Mesodermal cell (in vitro differentiated cells): ENCODE measurements around the gene UBE2D2.

Experiments
- H3K27ac ChIP-seq: 2 replicates; pipeline ENCODE4 v1.7.0; 2013; ENCODE audit warnings: mild to moderate bottlenecking, low read depth, low read length, moderate library complexity; ENCODE audit not compliant: severe bottlenecking
- H3K36me3 ChIP-seq: 2 replicates; pipeline ENCODE4 v1.7.1; 2013; ENCODE audit warnings: mild to moderate bottlenecking, low read length, moderate library complexity; ENCODE audit not compliant: control insufficient read depth, insufficient read depth
- H3K4me1 ChIP-seq: one replicate; pipeline ENCODE4 v1.7.1; 2013; ENCODE audit warnings: mild to moderate bottlenecking, low read length; ENCODE audit not compliant: insufficient read depth, control insufficient read depth, poor library complexity, severe bottlenecking
- H3K4me3 ChIP-seq: 2 replicates; pipeline ENCODE4 v1.7.0; 2013; ENCODE audit warnings: low read length, control low read depth, mild to moderate bottlenecking; ENCODE audit not compliant: insufficient read depth, poor library complexity, severe bottlenecking; ENCODE audit errors: extremely low read depth
- H3K9me3 ChIP-seq: 2 replicates; pipeline ENCODE4 v1.7.1; 2013; ENCODE audit warnings: mild to moderate bottlenecking, low read length, moderate library complexity; ENCODE audit not compliant: control insufficient read depth
- WGBS, 2 experiments: methylation state at CpG; one replicate each; pipeline ENCODE4 v1.1.5; 2013; ENCODE audit warnings: missing lambda C conversion rate in 2 of 2; ENCODE audit not compliant: insufficient coverage in 2 of 2; 5-methylcytosine and 5-hydroxymethylcytosine counted together

The UBE2D2 gene

DNA sequence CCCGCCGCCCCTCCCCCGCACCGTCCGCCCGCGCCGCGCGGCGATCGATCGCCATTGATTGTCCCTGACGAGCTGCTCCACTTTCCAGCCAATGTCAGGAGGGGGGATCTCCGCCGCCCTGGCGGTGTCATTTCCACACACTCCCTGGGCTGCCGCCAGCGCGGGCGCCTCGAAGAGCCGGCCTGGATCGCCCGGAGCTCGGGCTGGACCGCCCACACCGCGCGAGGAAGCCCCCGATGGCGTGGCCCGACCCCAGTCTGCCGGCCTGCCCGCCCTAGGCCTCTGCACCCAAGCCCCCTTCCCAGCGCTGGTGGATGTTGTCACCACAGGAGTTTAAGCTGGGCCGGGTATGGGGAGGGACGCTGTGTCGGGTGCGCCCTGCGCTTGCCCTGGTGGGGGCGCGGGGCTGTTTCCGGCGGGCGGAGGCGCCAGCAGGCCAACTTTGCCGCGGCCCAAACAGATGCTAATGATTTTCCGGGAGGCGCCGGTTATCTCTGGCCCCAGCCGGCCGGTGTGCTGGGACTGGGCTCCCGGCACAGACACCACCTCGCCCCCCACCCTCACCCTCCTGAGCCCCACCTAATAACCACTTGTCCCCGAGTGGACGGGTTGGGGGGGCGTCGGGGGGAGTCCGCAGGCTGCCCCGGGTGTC lies 76.4 kb downstream of the UBE2D2 start:
- H3K4me3 ChIP-seq, result peak overlapping the region; percentile 21
- peak overlapping the region; percentile 94 for H3K27ac ChIP-seq
- H3K9me3 ChIP-seq, result no peaks in the 10 kb centered on the region
- peaks cover 1% of the 10 kb centered on the region for H3K36me3 ChIP-seq
- 0 to 1% methylated on average over 29 to 30 of the region's 62 CpGs for WGBS, 2 experiments
- peaks cover 37% of the 10 kb centered on the region for H3K4me1 ChIP-seq

DNA sequence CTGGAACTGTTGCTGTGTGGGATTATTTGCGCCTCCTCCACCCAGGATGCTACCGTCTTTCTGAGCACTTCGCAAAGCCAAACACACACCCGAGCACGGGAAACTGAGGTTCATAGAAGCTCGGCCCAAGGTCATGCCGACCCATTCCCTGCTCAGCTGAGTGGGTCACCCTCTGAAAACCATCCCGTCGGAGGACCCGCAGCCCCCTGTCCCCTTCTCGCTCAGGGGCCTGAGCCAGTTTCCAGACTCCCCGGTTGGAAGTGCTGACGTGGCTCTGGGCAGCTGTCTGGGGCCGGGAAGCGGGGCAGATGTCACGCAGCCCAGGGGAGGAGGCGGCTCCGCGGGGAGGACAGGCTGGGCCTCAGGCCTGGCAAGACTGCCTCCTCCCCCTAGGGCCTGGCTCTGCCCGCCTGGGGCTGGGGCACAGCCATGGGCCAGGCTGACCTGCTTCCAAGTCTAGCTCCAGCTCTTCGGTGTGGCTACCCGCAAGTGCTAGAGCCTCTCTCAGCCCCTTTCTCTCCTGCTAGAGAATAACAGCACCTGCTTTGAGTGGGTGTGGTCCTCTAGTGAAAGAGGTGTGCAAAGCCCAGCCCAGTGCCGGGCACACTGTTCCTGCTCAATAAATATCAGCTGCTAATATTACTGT lies 77.1 kb downstream of the UBE2D2 start:
- Histone ChIP-seq H3K36me3 (no peaks in the 10 kb centered on the region), H3K4me3 (peak overlapping the region; percentile 21), H3K9me3 (no peaks in the 10 kb centered on the region), H3K27ac (peak overlapping the region; percentile 94), H3K4me1 (peaks cover 40% of the 10 kb centered on the region)
- WGBS, 2 experiments, result 13 to 21% methylated on average over 11 to 16 of the region's 23 CpGs

DNA sequence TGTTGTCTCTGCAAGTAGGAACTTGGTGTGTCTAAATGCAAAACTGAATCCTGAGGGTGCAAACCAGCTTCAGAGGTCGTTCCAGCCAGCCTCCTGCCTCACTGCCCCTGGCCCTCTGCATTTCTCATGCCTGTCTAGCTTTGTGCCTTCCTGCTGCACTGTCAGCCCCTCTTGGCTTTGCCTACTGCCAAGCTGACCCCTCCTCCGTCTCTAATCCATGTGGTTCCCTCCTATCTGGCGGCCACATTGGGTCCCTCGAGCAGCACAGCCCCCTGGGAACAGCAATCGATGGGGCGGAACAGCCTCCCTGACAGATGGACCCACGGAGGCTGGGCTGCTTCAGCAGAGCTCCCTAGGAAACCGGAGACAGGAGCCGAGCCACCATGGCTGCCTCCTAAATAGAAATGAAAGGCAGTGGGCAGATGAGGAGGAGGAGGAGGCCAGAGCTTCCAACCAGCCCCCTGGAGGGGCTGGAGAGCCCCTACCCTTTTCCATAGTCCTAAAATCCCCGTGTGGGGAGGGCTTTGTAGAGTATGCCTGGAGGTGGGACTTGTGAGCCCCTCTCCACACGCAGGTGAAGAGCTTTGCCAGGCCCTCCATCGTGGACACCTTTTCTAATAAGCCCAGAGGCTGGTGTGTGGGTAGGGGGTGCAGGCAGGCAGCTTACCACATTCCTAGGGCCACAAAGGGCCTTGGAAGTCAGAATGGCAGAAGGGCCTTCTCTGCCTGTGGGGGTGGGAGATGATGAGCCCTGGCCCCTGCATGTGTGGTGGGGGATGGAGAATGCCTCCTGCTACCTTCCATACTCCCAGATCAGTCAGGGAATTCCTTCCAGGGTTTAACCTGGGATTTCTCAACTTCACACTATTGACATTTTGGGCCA lies 77.8 kb downstream of the UBE2D2 start:
- peaks cover 46% of the 10 kb centered on the region for H3K4me1 ChIP-seq
- WGBS, 2 experiments, result 48 to 59% methylated on average over 3 to 10 of the region's 12 CpGs

DNA sequence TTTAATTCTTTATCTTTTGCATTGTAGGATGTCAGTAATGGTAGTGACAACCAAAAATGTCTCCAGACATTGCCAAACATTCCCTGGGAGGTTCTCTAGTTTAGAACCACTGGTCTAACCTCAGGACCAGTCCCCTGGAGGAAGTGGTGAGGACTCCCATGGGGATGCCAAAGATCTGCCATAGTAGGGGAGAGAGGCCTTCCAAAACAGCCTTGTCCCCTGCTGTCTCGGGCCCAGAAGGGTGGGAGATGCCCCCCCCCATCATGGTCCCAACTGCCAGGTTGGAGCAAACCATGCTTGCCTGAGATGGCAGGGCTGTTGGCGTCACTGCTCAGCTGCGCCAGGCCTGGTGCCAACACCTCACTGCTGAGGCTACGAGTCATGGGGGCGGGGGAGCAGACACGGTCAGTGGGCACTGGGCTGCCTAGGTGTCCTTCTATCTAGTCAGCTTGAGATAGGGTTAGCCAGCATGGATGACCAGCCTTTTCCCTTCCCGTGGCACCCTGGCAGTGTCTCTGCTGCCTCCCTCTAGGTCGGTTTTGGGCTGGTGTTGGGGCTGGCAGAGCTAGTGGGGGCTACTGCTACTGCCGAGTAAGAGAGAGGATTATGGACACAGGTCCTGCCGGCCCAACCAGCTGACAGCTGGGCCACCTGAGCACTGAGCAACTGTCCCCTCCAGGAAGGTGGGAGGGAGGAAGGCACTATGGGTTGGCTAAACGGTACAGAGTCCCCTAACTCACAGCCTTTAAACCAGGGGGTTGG lies 78.7 kb downstream of the UBE2D2 start:
- WGBS, 2 experiments, result 92 to 99% methylated on average over 8 to 9 of the region's 11 CpGs
- Histone ChIP-seq H3K4me3 (no peak overlapping the region), H3K9me3 (no peaks in the 10 kb centered on the region), H3K4me1 (peaks cover 43% of the 10 kb centered on the region), H3K27ac (no peak overlapping the region), H3K36me3 (no peaks in the 10 kb centered on the region)

More for the DNA sequence above, 77.8 kb downstream of the UBE2D2 start:
- no peaks in the 10 kb centered on the region for H3K9me3 ChIP-seq
- peak overlapping the region; percentile 94 for H3K27ac ChIP-seq
- no peaks in the 10 kb centered on the region for H3K36me3 ChIP-seq
- no peak overlapping the region for H3K4me3 ChIP-seq

DNA sequence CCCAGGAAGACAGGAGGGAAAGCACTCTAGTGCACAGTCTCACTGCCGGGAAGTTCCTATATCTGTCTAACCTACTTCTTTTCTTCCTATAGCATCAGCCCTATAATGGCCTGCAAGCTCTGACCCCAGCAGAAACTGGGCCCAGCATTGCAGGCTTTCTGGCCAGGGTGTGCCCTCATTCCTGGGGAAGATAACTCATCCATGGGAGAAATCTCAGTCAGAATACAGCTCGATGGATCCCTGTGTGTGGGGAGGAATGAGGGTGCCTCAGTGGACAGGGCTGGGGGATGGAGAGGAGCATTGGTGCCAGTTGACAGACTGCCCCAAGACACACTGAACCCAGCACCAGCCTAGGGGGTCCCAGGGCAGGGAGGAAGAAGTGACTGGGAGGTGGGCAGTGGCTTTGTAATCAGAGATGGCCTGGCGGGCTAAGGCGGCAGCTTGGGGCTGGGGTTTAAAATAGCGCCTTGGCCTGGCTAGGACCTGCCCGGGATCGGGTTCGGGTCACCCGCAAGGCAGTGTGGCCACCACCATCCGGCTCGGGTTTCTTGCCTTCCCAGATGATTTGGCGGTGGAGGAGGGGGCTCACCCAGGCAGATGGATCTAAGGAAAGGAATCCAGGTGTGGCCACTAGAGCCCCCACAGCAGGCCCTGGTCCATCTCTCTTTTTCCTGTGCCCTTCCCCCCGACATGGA lies 79.4 kb downstream of the UBE2D2 start:
- Histone ChIP-seq H3K36me3 (no peaks in the 10 kb centered on the region), H3K9me3 (no peaks in the 10 kb centered on the region), H3K27ac (no peak overlapping the region), H3K4me1 (peaks cover 43% of the 10 kb centered on the region), H3K4me3 (no peak overlapping the region)
- 80 to 82% methylated on average over 11 to 12 of the region's 13 CpGs for WGBS, 2 experiments

DNA sequence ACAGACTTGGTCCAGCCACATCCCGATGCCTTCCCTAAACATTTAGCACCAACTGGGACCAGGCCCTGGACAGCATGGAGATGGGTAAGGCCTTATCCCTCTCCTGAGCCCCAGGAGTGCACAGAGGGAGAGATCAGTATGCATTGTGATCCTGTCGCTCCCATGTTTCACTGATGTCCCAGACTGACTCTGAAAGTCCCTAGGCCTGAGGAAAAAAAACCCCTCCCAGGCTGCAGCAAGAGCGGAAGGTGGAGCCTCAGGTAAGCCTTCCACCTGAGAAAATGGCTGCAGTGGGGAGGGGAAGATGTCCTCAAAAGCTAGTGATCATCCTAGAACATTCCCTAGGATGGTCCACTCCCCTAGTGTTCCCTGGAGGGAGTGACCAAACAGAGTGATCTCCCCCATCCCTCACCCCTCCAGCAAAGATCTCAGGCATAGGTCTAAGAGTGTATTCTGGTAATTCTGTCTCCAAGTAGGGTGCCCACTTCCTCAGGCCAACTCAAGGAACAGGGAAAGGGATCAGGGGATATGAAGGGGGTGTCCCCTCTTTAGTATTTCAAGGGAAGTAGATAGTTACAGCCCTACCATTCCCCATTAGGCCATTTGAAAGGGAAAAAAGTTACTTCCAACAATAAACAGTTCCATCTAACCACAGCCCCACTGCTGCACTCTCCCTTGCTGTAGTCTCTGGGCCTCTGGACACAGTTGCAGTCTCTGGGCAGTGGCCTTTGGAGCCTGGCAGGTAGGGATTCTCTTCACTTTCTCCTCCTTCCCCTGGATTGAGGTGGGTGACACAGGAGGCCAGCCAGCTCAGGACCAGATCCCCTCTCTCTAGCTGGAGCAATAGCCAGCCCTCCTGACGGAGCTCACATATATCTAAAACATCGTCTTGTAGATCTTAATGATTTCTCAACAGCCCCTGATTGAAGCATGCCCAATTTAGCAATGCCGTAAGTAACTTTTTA lies 80.3 kb downstream of the UBE2D2 start:
- H3K9me3 ChIP-seq, result no peaks in the 10 kb centered on the region
- no peak overlapping the region for H3K4me3 ChIP-seq
- no peaks in the 10 kb centered on the region for H3K36me3 ChIP-seq
- peaks cover 36% of the 10 kb centered on the region for H3K4me1 ChIP-seq
- 93 to 97% methylated on average over 3 to 6 of the region's 6 CpGs for WGBS, 2 experiments
- H3K27ac ChIP-seq, result no peak overlapping the region

DNA sequence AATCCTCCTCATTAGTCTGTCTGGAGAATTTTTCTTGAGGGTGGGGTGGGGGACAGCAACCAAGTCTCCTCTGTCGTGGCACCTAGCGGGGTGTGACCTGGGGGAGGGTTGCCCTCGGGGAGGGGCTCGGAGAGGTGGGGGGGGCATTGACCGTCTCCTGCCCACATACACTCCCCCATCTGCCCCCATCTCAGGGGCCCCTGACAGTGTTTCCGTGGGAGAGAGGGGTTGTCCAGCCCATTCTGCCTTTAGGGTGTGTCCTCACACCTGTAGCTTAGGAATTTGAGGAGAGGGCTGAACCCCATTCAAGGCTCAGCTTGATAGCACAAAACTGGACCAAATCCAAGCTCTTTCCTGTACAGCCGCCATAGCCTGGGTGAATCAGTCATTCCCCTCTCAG lies 81.1 kb downstream of the UBE2D2 start:
- H3K9me3 ChIP-seq, result no peaks in the 10 kb centered on the region
- H3K27ac ChIP-seq, result no peak overlapping the region
- H3K4me3 ChIP-seq, result no peak overlapping the region
- H3K36me3 ChIP-seq, result no peaks in the 10 kb centered on the region
- H3K4me1 ChIP-seq, result peaks cover 33% of the 10 kb centered on the region
- WGBS, 2 experiments, result 80% methylated on average over 2 of the region's 7 CpGs; no CpG with 5 or more reads in 1 of the 2 experiments

DNA sequence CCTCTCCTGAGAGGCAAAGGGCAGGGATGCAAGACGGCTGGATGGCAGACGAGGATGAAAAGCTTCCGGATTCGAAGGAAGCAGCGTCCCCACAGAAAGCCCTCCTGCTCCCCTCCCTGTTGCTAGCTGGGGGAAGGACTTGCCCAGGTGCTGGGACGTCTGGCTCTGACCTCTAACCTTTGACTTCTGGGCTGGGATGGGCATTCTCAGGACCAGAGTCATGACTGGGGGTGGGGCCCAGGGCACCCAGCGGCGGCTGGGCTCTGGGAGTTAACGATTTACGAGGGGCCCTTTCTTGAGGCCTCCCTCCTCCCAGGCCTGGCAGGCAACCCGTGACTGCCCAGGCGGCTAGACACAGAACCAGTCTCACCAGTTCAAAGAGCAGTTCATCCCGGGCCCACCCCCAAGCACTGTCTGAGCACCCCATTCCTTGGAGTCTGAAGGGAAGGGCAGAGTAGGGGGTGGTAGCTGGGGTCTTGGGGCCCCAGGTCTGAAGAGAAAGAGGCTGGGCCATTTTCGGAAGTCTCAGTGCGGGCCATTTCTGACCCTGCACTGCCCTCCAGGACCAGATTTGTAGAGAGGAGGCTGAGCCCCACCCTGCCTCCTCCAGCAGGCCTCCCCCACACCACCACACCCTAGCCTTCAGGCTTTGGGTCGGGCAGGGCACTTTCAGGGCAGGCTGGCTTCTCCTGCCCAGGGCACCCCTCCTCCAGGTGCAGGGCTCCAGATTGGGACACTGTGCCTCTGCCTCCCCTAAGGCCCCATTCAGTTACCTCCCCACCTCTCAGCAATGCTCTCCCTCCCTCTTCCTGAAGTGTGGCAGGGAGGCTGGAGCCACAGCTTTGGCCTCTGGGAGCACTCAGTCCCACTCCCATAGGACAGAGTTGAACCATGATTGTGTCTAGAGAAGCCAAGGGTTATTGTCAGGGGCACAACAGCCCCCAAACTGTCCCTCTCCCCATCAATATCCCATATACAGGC lies 82.0 kb downstream of the UBE2D2 start:
- Histone ChIP-seq H3K9me3 (no peaks in the 10 kb centered on the region), H3K36me3 (no peaks in the 10 kb centered on the region), H3K4me1 (peaks cover 31% of the 10 kb centered on the region), H3K27ac (no peak overlapping the region), H3K4me3 (no peak overlapping the region)
- 53 to 70% methylated on average over 6 to 12 of the region's 16 CpGs for WGBS, 2 experiments
